HepG2 (cell line): Measurements from ENCODE around the gene TUFM. TPM values are rescaled to one million over a fixed set of nuclear protein-coding genes. Genes with fewer than 3 reads are reported as not detected.

Experiments
- ATM ChIP-seq: fragments of 450-650 bp; IDR thresholded peaks from 2 replicates; pipeline ENCODE4 v1.7.1; 2017; ENCODE audit warnings: mild to moderate bottlenecking, borderline replicate concordance
- GMEB2 ChIP-seq: IDR thresholded peaks from 2 replicates; pipeline ENCODE4 v1.6.1; 2016; ENCODE audit warnings: missing biosample characterization, missing genetic modification reagents, low read depth
- HDAC2 ChIP-seq: sonication (generic); formaldehyde crosslinking; IDR thresholded peaks from 2 replicates; pipeline ENCODE4 v1.4.0; 2020; ENCODE audit warnings: missing genetic modification reagents
- SNAPC5 ChIP-seq: sonication (generic); formaldehyde crosslinking; IDR thresholded peaks from 2 replicates; pipeline ENCODE4 v1.8.1; 2023; ENCODE audit warnings: mild to moderate bottlenecking, missing genetic modification reagents, borderline replicate concordance
- TCF12 ChIP-seq, 2 experiments: fragments of 450-650 bp in 1 of 2; sonication (generic) in 1 of 2; formaldehyde crosslinking in 1 of 2; IDR thresholded peaks; 2 replicates each; pipeline versions ENCODE4 v1.6.1 to v1.8.0; 2017 to 2022; ENCODE audit warnings: antibody characterized with exemption in 1 of 2, mild to moderate bottlenecking in 1 of 2, missing genetic modification reagents in 1 of 2, moderate library complexity in 1 of 2
- ZBTB43 ChIP-seq: sonication (generic); formaldehyde crosslinking; conservative IDR thresholded peaks from 2 replicates; pipeline ENCODE4 v1.4.0; 2020; ENCODE audit warnings: missing genetic modification reagents
- ZNF350 ChIP-seq: sonication (generic); formaldehyde crosslinking; IDR thresholded peaks from 2 replicates; pipeline ENCODE4 v1.4.0; 2020; ENCODE audit warnings: mild to moderate bottlenecking, low read depth, missing genetic modification reagents, borderline replicate concordance
- ZNF772 ChIP-seq: sonication (generic); formaldehyde crosslinking; IDR thresholded peaks from 2 replicates; pipeline ENCODE4 v1.5.0; 2020; ENCODE audit warnings: mild to moderate bottlenecking, missing genetic modification reagents
- ZNF788 ChIP-seq: sonication (generic); formaldehyde crosslinking; IDR thresholded peaks from 2 replicates; pipeline ENCODE4 v1.5.0; 2020; ENCODE audit warnings: mild to moderate bottlenecking, missing genetic modification reagents, borderline replicate concordance
- polyA plus RNA-seq, 8 experiments: library from polyadenylated mRNA; depleted of rRNA in 3 of 8; stranded (reverse) in 7 of 8; unstranded in 1 of 8; fragments of >200 nt; fragmentation: Illumina TruSeq in 4 of 8; extraction: Trizol in 4 of 8; gene quantifications; 2 replicates each; pipeline versions ENCODE4 v1.2.1 to v1.2.3, GENCODE V29; 2011 to 2016; ENCODE audit warnings: low read depth in 4 of 8, missing spikeins in 1 of 8, mixed read lengths in 1 of 8; ENCODE audit not compliant: insufficient read depth in 1 of 8
- total RNA-seq, 5 experiments: library from RNA; depleted of rRNA; stranded (reverse); fragments of >200 nt; fragmentation: Illumina TruSeq; extraction: Trizol; gene quantifications; 2 replicates each; pipeline ENCODE4 v1.2.3, GENCODE V29; 2016; ENCODE audit warnings: low read depth in 1 of 5
- TF ChIP-seq, protein P1 (sequence below): sonication (generic); formaldehyde crosslinking; IDR thresholded peaks from 2 replicates; pipeline ENCODE4 v1.4.0; 2020; ENCODE audit warnings: missing genetic modification reagents
- TF ChIP-seq, protein P2 (sequence below): sonication (generic); formaldehyde crosslinking; IDR thresholded peaks from 2 replicates; pipeline ENCODE4 v1.8.0; 2022; ENCODE audit warnings: missing genetic modification reagents, low read depth, mild to moderate bottlenecking, borderline replicate concordance
- TF ChIP-seq, protein P3 (sequence below): sonication (generic); formaldehyde crosslinking; IDR thresholded peaks from 2 replicates; pipeline ENCODE4 v1.4.0; 2020; ENCODE audit warnings: missing genetic modification reagents
- TF ChIP-seq, protein P4 (sequence below): sonication (generic); formaldehyde crosslinking; IDR thresholded peaks from 2 replicates; pipeline ENCODE4 v1.4.0; 2020; ENCODE audit warnings: missing genetic modification reagents
- TF ChIP-seq, protein P5 (sequence below), 2 experiments: sonication (generic) in 1 of 2; formaldehyde crosslinking in 1 of 2; IDR thresholded peaks; 2 replicates each; pipeline versions ENCODE4 v1.5.1 to v1.6.1; 2011 to 2020; ENCODE audit warnings: borderline replicate concordance in 1 of 2, low read depth in 1 of 2, low read length in 1 of 2, mild to moderate bottlenecking in 1 of 2, missing genetic modification reagents in 1 of 2, moderate library complexity in 1 of 2

The TUFM gene
- total and polyA plus RNA-seq, 2 of the 13 experiments (the other 11 are each of a cell fraction or from before 2014, with no cell fraction given): 206 to 298 TPM

DNA sequence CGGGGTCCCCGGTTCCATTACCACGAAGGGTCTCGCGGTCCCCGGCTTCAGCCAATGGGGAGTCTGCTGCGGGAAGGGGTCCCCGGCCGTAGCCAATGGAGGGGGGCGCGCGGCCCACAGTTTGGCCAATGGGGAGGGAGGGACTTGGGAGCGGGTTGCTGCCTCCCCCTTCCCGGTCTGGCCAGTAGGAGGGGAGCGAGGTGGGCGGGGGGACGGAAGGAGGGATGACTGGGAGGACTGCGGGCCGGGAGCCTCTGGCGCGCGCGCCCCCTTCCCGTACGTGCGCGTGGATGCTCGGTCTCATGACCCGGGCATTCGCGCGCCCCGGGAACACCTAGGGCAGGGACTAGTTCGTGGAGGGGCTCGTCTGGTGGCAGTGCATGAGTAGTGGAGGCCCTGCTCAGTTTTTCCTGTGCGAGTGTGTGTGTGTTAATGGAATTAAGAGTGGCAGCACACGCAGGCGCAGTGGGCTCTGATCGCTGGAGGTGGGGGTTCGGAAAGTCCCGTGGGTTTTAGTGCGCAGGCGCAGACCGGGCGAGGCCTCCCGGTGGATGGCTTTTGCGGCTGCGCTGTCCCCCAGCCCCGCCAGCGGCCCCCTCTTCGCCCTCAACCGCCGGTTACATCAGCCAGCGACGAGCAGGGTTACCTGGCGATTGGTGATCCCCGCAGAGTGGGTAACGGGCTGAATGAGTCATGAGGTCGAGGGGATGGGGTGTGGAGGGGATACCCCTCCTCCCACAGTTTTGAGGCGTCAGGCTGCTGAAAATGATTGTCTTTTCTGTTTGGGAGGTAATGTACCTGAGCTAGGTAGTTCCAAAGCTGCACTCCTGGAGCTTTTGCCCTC, 22.1 kb downstream of the TUFM start (continued):
- peak; percentile 72; the same call in 1 of the 2 replicates for TF ChIP-seq ZNF788 (CRISPR knock-in tag)
- peak; percentile 92; the same call in 1 of the 2 replicates for TF ChIP-seq ZNF772 (CRISPR knock-in tag)
- TF ChIP-seq, protein P1, sequence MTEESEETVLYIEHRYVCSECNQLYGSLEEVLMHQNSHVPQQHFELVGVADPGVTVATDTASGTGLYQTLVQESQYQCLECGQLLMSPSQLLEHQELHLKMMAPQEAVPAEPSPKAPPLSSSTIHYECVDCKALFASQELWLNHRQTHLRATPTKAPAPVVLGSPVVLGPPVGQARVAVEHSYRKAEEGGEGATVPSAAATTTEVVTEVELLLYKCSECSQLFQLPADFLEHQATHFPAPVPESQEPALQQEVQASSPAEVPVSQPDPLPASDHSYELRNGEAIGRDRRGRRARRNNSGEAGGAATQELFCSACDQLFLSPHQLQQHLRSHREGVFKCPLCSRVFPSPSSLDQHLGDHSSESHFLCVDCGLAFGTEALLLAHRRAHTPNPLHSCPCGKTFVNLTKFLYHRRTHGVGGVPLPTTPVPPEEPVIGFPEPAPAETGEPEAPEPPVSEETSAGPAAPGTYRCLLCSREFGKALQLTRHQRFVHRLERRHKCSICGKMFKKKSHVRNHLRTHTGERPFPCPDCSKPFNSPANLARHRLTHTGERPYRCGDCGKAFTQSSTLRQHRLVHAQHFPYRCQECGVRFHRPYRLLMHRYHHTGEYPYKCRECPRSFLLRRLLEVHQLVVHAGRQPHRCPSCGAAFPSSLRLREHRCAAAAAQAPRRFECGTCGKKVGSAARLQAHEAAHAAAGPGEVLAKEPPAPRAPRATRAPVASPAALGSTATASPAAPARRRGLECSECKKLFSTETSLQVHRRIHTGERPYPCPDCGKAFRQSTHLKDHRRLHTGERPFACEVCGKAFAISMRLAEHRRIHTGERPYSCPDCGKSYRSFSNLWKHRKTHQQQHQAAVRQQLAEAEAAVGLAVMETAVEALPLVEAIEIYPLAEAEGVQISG (CRISPR knock-in tag): peak; percentile 97
- TF ChIP-seq ATM: no peak
- TF ChIP-seq ZBTB43 (CRISPR knock-in tag): 0 out of 2 replicates have a peak, but pooled peaks have one; percentile 56
- TF ChIP-seq, protein P2, sequence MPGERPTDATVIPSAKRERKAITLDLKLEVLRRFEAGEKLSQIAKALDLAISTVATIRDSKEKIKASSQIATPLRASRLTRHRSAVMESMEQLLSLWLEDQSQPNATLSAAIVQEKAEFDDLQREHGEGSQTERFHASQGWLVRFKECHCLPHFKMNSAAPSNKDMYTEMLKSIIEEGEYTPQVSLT: no peak
- TF ChIP-seq, protein P3, sequence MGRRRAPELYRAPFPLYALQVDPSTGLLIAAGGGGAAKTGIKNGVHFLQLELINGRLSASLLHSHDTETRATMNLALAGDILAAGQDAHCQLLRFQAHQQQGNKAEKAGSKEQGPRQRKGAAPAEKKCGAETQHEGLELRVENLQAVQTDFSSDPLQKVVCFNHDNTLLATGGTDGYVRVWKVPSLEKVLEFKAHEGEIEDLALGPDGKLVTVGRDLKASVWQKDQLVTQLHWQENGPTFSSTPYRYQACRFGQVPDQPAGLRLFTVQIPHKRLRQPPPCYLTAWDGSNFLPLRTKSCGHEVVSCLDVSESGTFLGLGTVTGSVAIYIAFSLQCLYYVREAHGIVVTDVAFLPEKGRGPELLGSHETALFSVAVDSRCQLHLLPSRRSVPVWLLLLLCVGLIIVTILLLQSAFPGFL (CRISPR knock-in tag): no peak
- TF ChIP-seq GMEB2 (CRISPR knock-in tag): peak; percentile 91
- TF ChIP-seq, protein P4, sequence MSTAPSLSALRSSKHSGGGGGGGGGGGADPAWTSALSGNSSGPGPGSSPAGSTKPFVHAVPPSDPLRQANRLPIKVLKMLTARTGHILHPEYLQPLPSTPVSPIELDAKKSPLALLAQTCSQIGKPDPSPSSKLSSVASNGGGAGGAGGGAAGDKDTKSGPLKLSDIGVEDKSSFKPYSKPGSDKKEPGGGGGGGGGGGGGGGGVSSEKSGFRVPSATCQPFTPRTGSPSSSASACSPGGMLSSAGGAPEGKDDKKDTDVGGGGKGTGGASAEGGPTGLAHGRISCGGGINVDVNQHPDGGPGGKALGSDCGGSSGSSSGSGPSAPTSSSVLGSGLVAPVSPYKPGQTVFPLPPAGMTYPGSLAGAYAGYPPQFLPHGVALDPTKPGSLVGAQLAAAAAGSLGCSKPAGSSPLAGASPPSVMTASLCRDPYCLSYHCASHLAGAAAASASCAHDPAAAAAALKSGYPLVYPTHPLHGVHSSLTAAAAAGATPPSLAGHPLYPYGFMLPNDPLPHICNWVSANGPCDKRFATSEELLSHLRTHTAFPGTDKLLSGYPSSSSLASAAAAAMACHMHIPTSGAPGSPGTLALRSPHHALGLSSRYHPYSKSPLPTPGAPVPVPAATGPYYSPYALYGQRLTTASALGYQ: no peak; the same call in 1 of the 2 replicates
- TF ChIP-seq, protein P5, sequence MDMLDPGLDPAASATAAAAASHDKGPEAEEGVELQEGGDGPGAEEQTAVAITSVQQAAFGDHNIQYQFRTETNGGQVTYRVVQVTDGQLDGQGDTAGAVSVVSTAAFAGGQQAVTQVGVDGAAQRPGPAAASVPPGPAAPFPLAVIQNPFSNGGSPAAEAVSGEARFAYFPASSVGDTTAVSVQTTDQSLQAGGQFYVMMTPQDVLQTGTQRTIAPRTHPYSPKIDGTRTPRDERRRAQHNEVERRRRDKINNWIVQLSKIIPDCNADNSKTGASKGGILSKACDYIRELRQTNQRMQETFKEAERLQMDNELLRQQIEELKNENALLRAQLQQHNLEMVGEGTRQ (IDR thresholded peaks at IDR 0.05; ENCODE audit: low read depth, low read length): no peak
- TF ChIP-seq, protein P5 (CRISPR knock-in tag; IDR thresholded peaks at IDR 0.05; ENCODE audit: borderline replicate concordance): peak; percentile 61
- TF ChIP-seq HDAC2 (CRISPR knock-in tag): peak; percentile 26; the same call in 1 of the 2 replicates
- no peak for TF ChIP-seq SNAPC5
- no peak for TF ChIP-seq ZNF350
- no peak for TF ChIP-seq TCF12 (IDR thresholded peaks at IDR 0.05)
- TF ChIP-seq TCF12 (CRISPR knock-in tag; IDR thresholded peaks at IDR 0.05): no peak
